H1 (cell line): ENCODE data around the gene FGD4. TPM values are rescaled to one million over a fixed set of nuclear protein-coding genes. Genes with fewer than 3 reads are reported as not detected.

Experiments
- EP300 ChIP-seq, 2 experiments: IDR thresholded peaks; 1 replicate in 1 of 2; 2 replicates in 1 of 2; pipeline ENCODE4 v1.6.1; 2011 to 2012; ENCODE audit warnings: low read depth in 2 of 2, low read length in 2 of 2, mild to moderate bottlenecking in 2 of 2, borderline replicate concordance in 1 of 2, inconsistent platforms in 1 of 2, moderate library complexity in 1 of 2
- HDAC6 ChIP-seq: IDR thresholded peaks from one replicate; pipeline ENCODE4 v1.7.1; 2012; ENCODE audit warnings: low read depth, mild to moderate bottlenecking, inconsistent platforms, low read length, moderate library complexity
- JUN ChIP-seq: IDR thresholded peaks from 2 replicates; pipeline ENCODE4 v1.6.1; 2011; ENCODE audit warnings: low read depth, mild to moderate bottlenecking, improper control_type of control experiment, low read length
- KDM4A ChIP-seq: IDR thresholded peaks from one replicate; pipeline ENCODE4 v1.7.1; 2012; ENCODE audit warnings: low read depth, mild to moderate bottlenecking, moderate library complexity, low read length, inconsistent platforms; ENCODE audit not compliant: severe bottlenecking
- MAFK ChIP-seq: IDR thresholded peaks from 2 replicates; pipeline ENCODE4 v1.6.1; 2012; ENCODE audit warnings: low read depth, mild to moderate bottlenecking, improper control_type of control experiment, low read length
- PHF8 ChIP-seq: fragments of 200-600 bp; sonication (generic); conservative IDR thresholded peaks from 2 replicates; pipeline ENCODE4 v1.7.1; 2012; ENCODE audit warnings: low read depth, mild to moderate bottlenecking, inconsistent platforms, low read length, moderate library complexity
- SAP30 ChIP-seq: fragments of 300-600 bp; sonication (generic); IDR thresholded peaks from 2 replicates; pipeline ENCODE4 v1.7.1; 2012; ENCODE audit warnings: low read length, moderate library complexity, mild to moderate bottlenecking, inconsistent platforms; ENCODE audit not compliant: insufficient read depth, insufficient replicate concordance
- SIRT6 ChIP-seq: IDR thresholded peaks from one replicate; pipeline ENCODE4 v1.7.1; 2012; ENCODE audit warnings: low read length, inconsistent platforms
- SP1 ChIP-seq: IDR thresholded peaks from 2 replicates; pipeline ENCODE4 v1.6.1; 2011; ENCODE audit warnings: low read depth, low read length
- polyA plus RNA-seq, 7 experiments: library from polyadenylated mRNA; depleted of rRNA in 3 of 7; stranded (reverse) in 5 of 7; unstranded in 2 of 7; fragments of >200 nt in 5 of 7; fragments of 200-250 nt in 2 of 7; gene quantifications; 1 replicate in 5 of 7; 2 replicates in 1 of 7; 4 replicates in 1 of 7; pipeline versions ENCODE4 v1.2.1 to v1.2.3, GENCODE V29; 2011 to 2013; ENCODE audit warnings: missing spikeins in 2 of 7, mixed read lengths in 2 of 7
- total RNA-seq: library from RNA; stranded (reverse); fragmentation: NEBNext Ultra II Directional; extraction: Animal tissue kit (Norgen Biotek cat#: 25700); gene quantifications from 2 replicates; pipeline ENCODE4 v1.2.1, GENCODE V29; 2021

FGD4 gene
- total and polyA plus RNA-seq, 2 of the 8 experiments (the other 6 are each of a cell fraction or from before 2014, with no cell fraction given): 8.5 to 48.2 TPM

DNA sequence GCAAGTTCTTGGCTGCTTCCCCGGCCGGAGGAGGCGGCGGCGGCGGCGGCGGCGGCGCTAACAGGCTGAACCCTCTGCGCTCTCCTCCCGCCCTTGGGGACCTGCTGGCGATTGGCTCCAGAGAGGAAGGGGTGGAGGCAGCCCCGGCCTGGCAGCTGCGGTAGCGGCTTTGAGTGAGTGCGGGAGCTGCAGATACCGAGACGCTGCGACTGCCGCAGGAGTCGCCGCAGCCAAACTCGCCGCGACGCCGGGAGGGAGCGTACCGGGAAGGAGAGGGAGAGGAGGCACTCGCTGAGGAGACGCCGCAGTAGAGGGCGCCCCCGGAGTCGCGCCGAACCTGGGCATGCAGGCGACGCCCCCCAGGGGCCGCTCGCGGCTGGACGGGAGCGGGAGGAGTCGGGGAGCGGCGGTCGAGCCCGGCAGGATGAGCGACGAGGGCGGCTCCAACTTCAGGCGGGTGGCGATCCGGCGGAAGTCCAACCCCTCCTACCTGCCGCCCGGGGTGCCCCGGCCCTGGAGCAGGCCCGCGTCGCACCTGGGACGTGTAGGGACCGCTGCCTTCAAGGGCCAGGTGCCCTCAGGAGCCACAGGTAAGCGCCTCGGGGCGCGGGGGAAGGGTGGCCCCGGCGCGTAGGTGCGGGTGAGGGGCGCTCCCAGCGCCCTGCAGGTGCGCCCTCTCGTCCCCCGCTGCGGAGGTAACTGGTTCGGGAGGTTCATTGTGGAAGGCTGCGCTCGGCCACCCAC, at the start of gene FGD4 (continued):
- TF ChIP-seq SP1 (no peak), JUN (no peak), KDM4A (peak; percentile 61), HDAC6 (no peak), MAFK (no peak), EP300 (IDR thresholded peaks at IDR 0.05; ENCODE audit: borderline replicate concordance in 1 of 2, low read depth in 2 of 2, low read length in 2 of 2) (0 out of 3 replicates have a peak, but pooled peaks of 1 of the 2 experiments have one; percentile 12), PHF8 (peak; percentile 76), SAP30 (no peak), SIRT6 (no peak)
